GM18502 (cell line): ENCODE data around the gene RCBTB2.

Source experiments
- ATAC-seq: cut with Tn5 transposase; IDR thresholded peaks from one replicate; pipeline ENCODE4 v1.9.1; 2021; ENCODE audit warnings: mild to moderate bottlenecking; ENCODE audit not compliant: unreplicated experiment, poor library complexity

RCBTB2 gene

DNA sequence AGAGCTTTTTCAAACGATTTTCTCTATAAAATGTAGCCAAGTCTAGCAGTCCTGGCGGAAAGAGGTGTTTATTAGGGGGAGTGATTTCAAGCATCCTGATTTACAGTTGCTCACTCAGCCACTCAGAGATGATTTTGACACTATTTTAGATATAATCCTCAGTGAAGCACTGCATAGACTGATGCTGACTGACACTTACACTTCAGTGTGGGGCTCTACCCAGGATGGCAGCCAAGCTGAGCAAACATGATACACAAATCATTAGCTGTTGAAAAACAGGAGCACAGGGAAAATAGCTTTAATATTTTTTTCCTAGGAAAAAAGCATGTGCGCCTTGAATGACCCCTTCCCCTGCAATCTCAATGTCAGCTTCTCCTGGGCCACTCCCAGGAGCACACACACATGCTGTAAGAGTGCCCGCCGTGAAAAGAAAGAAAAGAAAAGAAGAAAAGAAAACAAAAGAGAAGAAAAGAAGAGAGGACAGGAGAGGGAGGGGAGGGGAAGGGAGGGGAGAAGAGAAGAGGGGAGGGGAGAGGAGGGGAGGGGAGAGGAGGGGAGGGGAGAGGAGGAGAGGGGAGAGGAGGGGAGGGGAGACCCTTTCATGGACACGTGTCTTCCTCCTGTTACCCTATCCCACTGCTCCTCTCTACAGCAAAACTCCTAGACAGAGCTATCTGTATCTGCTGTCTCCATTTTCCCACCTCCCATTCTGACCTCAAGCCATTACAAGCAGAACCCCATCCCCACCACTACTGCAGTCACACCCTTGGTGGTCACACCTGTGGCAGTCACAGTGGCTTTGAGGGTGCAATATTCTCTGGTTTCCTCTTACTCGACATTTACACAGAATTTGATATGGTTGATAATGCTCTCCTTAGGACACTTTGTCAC, 36.4 kb downstream of the RCBTB2 start:
- no peak for ATAC-seq

DNA sequence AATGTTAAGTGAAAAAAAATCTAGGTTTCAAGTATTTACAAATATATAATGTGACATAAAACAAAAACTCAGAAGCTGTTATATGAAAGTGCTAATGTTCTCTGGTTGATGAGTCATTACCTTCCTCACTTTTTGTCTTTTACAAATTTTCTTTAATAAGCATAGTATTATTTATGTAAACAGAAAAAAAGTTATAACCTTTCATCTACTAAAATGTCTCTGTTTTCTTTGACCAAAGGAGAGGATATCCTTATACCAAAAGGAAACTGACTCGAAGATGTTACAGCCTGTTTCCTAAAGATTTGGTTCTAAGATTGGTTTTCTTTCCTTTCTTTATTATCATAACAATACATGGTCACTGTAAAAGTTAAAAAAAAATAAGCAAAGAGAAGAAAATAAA, 38.0 kb downstream of the RCBTB2 start:
- ATAC-seq, result no peak

DNA sequence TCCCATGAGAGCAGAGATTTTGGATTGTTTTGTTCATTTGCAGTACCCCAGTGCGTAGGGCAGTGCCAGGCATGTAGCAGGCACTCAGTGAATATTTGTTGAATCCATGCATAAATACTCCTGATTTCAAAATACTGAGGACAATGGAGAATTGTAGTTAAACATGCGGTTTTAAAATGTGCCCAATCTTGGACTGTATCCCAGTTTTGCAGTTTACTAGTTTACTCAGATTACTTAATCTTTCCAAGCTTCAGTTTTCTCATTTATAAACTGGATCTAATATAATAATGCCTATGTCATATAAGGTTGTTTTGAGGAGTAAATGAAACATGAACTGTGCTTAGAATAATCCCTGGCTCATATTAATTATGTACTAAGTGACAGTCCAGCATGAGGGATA, 39.0 kb downstream of the RCBTB2 start:
- ATAC-seq, result no peak

DNA sequence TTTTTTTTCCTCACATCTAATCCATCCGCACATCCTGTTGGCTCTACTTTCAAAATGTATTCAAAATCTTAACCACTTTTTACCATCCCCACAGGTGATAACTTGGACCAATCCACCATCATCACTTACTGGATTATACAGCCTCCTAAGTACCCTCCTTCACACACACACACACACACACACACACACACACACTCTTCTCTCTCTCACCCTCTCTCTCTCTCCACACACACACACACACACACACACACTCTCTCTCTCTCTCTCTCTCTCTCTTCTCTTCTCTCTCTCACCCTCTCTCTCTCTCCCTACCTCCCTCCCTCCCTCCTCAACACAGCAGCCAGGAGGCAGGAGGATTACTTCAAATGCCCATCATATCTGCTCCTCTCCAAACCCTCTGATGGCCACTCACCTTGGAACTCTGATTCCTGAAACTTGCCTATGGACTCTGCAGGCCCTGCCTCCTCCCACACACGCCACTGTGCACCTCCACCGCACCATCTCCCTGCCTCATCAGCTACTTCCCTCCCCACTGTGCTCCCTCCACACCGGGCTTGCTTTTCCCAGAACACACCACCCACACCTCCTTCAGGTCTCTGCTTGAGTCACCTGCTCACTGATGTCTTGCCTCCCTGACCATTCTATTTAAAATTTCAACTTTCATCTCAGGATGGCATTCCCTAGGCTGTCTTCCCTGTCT, 39.7 kb downstream of the RCBTB2 start:
- no peak for ATAC-seq

DNA sequence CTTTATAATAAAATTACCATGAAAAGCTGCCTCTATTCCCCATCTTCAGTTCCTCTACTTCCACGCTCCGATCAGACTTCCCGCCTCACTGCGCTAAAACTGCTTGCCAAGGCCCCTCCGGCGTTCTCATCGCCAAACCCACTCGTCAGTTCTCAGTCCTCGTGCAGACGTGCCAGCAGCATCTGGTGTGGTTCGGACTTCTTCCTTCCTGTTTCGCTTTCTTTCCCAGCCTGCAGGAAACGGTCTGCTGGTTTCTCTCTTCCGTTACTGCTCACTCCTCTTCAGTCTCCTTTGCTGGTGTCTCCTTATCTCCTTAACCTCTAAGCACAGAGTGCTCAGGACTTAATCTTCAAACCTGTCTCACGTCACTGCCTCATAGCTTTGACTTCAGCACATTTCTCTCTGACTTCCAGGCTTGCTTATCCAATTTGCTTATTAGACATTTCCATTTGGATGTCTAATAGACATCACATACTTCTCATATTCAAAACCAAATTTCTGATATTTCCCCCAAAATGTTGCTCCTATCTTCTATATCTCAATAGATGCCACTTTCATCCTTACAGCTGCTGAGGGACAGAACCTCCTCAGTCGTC, 40.3 kb downstream of the RCBTB2 start:
- ATAC-seq, result peak; percentile 71

DNA sequence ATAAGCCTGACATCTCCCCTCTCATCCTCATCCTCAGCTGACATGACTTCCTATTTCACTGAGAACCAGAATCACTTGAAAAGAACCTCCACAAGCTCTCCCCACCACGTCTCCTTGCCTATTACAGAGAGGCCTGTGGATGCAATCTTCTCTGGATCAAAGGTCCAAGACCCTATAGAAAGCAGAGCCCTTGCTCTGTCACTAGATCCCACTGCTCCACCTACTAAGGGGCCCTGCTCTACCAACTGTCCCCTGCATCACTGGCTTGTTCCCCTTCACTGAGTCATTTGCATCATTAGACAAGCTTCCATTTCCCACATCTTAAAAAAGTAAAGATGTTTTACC, 40.8 kb downstream of the RCBTB2 start:
- peak; percentile 68 for ATAC-seq

DNA sequence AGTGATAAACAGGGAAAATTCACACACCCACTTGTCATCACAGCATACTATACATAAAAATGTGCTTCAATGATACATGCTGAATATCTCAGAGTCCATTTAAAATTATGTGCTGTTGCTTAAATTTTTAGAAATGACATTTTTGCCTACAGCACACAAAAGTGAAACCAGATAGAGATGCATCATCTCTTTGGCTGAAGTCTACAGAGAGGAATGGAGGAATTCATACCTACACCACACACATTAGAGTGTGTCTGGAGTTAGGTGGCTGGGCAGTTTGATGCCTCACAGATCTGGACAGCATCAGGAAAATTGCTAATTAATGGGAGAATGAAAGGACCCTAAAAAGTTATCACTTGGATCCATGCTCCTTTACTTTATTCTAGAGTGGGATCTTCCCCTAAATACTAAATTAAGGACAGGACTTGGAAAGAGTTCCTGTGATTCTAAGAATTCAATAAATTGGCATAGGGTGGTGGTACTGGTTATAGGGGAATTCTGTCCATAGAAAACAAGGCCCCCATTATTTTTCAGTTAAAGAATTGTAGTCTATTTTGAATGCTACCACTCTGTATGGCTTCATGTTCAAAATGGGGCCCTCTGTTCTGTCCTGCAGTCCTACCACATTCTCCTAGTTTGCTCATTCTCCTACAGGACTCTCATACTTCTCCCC, 41.3 kb downstream of the RCBTB2 start:
- no peak for ATAC-seq

DNA sequence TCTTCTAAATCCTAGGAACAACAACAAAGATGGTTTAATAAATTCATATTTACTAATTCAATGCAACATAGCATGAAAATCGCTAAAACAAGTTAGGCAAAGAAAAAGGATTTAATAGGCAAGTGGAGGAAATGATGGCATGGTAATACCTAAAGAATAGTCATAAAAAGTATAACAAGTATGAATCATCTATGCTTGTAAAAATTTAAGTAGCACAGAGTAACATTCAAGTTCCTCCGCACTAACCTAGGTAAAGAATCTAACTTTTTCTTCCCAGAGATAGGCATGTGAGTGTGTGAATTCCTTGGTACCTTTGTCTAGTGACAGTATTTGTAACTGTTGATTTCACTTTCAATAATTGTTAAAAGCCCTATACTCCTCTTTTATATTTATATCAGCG, 42.6 kb downstream of the RCBTB2 start:
- no peak for ATAC-seq

DNA sequence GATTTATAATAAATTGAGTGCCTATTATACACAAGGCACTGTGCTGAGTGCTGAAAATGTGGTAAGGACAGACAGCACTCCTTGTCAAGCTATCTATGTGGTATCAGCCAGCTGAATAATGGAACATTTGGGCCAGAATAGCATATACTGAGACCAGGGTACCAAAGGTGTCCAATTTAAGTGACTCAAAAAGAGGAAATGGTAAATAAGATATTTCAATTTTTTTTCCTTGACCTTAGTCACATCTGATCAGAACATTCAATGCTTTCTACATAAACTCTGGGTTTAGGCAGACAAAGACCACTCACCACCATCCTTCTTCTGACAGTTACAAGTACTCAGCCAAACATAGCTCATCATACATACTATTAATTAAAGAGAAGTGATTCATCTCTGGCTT, 43.2 kb downstream of the RCBTB2 start:
- no peak for ATAC-seq

DNA sequence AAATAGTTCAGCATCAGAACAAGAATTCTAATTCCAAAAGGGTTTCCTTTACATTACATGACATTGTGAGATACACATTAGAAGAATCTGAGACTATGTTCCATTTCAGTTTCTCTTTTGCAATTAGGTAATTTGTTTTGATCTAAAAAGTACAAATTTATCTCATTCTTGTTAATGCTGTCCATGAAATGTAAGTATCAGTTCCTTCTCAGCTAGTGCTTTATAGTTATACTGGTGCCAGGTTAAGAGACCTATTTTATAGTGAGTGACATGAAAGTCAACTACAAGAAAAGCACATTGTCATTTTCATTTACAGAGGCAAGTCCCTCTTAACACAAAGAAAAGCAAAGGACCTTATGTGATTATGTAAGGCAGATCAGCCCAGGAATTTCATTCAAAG, 43.9 kb downstream of the RCBTB2 start:
- no peak for ATAC-seq

DNA sequence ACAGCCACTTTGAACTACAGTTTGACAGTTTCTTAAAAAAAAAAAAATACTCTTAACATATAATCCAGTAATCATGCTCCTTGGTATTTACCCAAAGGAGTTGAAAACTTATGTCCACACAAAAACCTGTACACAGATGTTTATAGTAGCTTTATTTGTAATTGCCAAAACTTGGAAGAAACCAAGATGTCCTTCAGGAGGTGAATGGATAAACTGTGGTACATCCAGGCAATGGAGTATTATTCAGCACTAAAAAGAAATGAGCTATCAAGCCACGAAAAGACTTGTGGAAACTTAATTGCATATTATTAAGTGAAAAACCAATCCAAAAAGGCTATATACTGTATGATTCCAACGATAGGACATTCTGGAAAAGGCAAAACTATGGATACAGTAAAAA, 44.9 kb downstream of the RCBTB2 start:
- no peak for ATAC-seq

DNA sequence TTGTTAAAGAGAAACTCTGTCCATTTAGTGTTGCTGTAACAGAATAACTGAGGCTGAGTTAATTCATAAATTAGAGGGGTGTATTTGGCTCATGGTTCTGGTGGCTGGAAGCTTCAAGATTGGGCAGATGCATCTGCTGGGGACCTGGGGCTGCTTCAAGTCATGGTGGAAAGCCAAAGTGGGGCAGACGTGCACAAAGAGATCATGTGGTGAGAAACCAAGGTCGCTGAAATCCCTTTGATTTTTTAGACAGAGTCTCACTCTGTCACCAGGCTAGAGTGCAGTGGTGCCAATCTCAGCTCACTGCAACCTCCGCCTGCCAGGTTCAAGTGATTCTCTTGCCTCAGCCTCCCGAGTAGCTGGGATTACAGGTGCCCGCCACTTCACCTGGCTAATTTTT, 46.0 kb downstream of the RCBTB2 start:
- ATAC-seq, result no peak

DNA sequence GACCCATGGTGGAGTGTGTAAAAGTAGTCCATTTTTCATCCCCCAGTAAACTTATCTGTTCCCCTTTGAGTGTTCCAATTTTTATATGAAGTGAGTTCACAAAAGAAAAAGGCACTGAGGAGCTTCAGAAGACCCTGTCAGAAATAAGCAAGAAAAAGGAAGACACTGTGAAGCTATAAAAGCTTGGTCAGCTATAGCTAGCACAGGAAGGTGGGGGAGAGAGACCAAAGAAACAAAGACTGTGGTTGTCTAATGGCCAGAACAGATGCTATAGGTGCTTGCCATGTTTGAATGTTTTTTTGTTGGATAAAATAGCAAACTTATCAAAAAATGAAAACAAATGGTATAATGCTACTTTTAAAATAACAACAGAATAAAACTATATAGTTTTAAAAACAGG, 46.5 kb downstream of the RCBTB2 start:
- no peak for ATAC-seq

DNA sequence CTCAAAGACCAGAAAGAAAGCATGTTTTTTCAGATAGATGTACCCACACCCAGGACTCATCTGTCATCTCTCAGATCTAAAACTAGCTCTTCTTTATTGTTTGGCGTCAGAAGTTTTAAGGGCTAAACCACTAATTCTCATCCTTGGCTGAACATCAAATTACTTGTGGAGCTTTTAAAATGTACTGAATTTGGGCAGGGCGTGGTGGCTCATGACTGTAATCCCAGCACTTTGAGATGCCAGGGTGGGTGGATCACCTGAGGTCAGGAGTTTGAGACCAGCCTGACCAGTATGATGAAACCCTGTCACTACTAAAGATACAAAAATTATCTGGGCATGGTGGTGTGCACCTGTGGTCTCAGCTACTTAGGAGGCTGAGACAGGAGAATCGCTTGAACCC, 47.4 kb downstream of the RCBTB2 start:
- no peak for ATAC-seq

DNA sequence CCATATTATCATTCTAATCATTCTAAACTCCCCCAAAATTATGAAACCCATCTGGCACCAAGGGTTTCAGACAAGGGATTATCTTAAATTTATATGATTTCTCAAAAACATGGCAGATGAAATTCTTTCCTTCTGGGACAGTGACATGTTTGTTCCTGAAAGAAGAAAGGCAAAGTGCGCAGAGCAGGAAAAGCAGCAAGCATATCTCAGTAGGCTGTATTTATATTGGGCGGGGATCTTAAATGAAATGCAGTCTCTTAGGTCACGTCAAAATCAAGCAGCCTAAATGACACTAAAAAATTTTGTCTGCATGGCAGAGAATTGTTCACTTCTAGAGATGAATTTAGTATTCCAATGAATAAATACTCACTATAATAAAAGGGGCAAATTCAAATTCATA, 49.3 kb downstream of the RCBTB2 start:
- no peak for ATAC-seq

DNA sequence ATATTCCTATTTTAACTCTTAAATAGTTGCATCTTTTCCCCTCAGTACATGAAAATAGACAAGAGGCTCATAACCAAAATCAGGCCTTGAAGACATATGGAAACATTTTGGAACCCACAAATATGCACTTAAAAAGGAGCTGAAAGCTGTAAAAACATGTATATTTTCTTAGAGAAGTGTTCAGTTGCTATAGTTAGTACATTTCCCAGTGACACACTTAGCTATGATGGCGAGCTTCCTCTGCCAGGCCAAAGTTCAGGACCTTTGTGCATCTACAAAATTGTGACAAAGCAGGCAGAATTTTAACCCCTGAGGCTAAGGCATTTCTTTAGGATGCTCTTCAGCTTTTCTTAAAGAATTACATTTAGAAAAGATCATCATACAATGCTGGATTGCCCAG, 54.5 kb downstream of the RCBTB2 start:
- ATAC-seq, result no peak

DNA sequence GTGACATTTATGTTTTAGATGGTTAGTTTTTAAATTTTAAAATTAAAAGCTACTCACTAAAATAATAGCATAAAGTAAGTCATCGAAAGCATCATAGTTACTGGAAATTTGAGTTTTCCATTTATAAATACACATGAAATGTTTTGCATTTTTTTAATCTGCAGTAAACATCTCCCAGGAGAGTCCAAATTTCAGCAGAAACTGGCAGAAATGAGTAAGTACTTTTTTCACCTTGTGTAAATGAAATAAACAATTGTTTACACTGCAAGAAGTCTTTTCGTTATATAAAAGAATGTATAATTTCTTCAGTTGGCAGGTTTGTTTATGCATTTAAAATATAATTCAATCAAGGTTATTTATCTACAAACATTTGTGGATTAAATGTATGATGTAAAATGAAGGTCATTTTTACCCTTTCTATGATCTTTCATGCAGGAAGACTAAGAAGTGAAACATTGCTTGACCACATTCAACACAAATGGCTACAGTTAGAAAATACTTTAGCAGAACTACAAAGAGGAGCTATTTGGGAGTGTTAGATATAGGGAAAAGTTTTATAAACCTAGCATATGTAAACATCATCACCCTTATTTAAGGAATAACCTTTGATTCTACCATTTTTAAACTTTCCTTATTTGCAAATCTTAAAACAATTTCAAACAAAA, 55.6 kb downstream of the RCBTB2 start:
- ATAC-seq, result peak; percentile 66

DNA sequence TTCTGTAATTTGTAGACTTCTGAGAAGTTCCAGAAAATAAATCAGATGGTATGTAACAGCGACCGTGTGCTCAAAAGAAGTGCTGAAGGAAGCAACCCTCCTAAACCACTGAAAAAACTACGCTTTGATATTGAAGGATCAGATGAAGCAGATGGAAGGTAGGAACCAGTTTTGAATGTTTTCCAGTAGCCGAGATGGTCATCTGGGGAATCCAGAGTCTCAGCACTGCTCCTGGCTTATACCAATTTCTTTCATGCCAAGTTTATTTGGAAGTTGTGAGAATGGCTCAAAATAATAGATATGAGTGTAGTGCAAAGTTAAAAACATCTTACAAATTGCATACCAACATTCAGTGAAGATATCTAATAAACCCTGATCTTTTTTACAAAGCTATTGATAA, 56.2 kb downstream of the RCBTB2 start:
- no peak for ATAC-seq

DNA sequence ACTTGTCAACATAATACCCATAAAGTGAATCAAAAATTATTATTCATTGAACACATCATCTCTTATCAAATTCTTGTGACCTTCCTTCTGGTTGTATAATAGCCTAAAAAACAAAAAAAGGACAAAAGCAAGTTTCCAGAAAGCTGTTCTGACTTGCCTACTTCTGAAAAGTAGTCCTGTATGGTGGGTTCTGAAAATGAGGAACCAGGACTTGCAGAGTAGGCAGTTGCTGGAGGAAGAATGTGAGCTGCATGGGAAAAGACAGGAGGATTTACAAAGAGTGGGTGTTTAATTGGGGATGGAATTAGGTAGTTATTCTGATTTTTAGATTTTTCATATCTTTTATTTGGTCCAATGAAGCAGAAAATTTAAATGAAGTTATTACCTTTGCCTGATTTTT, 56.7 kb downstream of the RCBTB2 start:
- ATAC-seq, result no peak

DNA sequence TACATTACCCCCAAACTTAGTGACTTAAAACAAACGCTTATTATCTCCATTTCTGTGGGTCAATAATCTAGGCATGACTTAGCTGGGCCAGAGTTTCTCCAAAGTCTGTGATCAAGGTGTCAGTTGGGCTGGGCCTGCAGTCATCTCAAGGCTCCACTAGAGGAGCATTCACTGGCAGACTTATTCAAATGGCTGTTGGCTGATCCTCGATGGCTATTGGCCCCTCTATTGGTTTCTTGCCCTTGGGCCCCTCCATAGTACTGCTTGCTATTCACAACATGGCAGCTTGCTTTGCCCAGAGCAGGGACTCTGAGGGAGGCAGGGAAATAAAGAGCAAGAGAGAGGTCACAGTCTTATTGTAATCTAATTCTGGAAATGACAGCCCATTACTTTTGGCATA, 57.6 kb downstream of the RCBTB2 start:
- no peak for ATAC-seq
